ENCODE data around the gene ZNF416. TPM values are rescaled to one million over a fixed set of nuclear protein-coding genes. Genes with fewer than 3 reads are reported as not detected.

Gene ZNF416
- total RNA-seq (2014; rRNA removed; shearing (Covaris generic)): 5.2 and 7.1 TPM in 2 replicates

DNA sequence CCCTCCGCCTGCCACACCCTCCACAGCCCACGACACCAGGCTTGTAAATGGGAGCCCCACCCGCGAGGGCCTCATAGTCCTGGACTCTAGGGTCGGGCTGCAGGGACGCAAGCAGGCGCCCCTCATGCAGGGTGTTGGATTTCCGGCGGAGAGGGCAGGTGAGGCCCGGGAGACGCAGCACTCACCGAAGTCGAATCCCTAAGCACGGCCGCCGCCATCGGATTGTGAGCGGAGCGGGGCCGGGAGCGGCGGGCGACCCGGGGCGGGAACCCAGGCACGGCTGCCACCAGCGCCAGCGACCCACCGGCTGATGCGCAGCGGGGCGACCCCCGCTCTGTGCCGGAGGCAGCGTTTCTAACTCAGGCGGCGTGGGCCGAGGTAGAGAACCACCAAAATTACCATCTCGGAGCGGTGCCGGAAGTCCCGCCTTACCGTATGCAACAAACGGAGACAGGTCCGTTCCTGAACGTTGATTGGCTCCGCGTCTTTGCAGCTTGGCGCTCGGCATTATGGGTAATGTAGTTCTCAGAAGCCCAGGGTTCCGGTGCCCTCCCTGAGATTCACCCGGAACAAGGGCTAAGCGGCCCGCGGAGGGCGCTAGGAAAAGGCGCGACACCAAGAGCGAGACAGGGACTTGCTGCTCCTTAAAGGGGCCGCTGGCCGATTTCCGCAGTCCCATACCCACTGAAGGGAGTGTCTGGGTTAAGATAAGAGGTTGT is at the start of gene ZNF416:
ZNF416 (minus strand) TSS at position 425 of the 719 bp plus-strand sequence; CDS start at position 218, 207 bp downstream.
- H3K27me3 ChIP-seq (ENCODE audit: control insufficient read depth, insufficient read depth, low read length): peaks cover 3% of the 10 kb centered on the region; the same call in 1 of the 2 replicates
- H3K36me3 ChIP-seq (replicated peaks; ENCODE audit: control insufficient read depth, insufficient read depth, low read length): peaks cover 26% of the 10 kb centered on the region
- H3K4me3 ChIP-seq (ENCODE audit: insufficient read depth, low read depth, low read length): peak within 1 kb of the TSS; percentile 88
- DNase-seq: peak; percentile 97

DNA sequence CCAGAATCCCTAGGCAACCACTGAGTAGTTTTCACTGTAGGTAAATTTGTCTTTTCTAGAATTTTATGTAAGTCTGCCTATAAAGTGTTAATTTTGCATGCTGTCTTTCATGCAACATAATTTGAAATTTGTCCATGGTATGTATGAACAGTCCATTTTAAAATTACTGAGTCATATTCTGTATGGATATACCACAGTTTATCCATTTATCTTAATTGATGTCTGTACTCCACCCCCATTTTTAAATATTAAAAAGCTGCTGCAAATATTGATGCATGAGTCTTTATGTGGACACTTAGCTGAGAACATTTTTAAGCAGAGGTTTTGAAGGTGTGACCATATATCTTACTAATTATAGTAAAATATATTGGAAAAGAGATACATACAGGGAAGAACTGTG is 44.4 kb upstream of the ZNF416 start:
- no peaks in the 10 kb centered on the region for H3K27me3 ChIP-seq (ENCODE audit: control insufficient read depth, insufficient read depth, low read length)
- peaks cover 45% of the 10 kb centered on the region for H3K36me3 ChIP-seq (replicated peaks; ENCODE audit: control insufficient read depth, insufficient read depth, low read length)
- no peak for DNase-seq
- no peak overlapping the region for H3K4me3 ChIP-seq (ENCODE audit: insufficient read depth, low read depth, low read length)

GRCh38 chr19:57620673-57621348 is 42.1 kb upstream of the ZNF416 start:
- DNase-seq: no peak
- H3K27me3 ChIP-seq (ENCODE audit: control insufficient read depth, insufficient read depth, low read length): no peaks in the 10 kb centered on the region
- peaks cover 64% of the 10 kb centered on the region for H3K36me3 ChIP-seq (replicated peaks; ENCODE audit: control insufficient read depth, insufficient read depth, low read length)
- no peak overlapping the region for H3K4me3 ChIP-seq (ENCODE audit: insufficient read depth, low read depth, low read length)

DNA sequence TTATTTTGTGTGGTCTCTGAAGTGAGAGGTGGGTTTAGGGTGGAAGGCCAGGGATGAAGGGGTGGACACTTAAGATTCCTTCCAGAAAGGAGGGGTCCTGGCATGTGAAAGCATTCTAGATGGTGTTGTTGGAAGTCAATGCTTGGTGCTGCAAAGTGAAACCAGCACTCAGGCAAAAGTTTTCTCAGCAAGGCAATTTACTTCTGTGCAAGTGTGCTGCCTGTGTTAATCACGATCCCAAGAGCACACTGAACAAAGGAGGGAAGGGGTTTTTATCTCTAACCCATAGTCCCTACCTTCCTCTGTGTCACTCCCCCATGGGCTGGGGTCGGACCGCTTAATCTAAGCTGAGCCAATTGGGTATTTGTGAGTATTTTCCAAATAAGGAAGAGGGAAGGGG is 36.6 kb upstream of the ZNF416 start:
- H3K36me3 ChIP-seq (replicated peaks; ENCODE audit: control insufficient read depth, insufficient read depth, low read length): peaks cover 41% of the 10 kb centered on the region
- no peaks in the 10 kb centered on the region for H3K27me3 ChIP-seq (ENCODE audit: control insufficient read depth, insufficient read depth, low read length)
- peak overlapping the region; percentile 90; the same call in 1 of the 2 replicates for H3K4me3 ChIP-seq (ENCODE audit: insufficient read depth, low read depth, low read length)
- no peak for DNase-seq

GRCh38 chr19:57613941-57614743 is 35.4 kb upstream of the ZNF416 start, which contains the start of gene ZNF134:
TSS of gene ZNF134 (plus strand) at chr19:57614242. CDS start at chr19:57619469, 5,227 bp downstream.
- H3K4me3 ChIP-seq (ENCODE audit: insufficient read depth, low read depth, low read length): peak within 1 kb of the TSS; percentile 90
- peaks cover 29% of the 10 kb centered on the region for H3K36me3 ChIP-seq (replicated peaks; ENCODE audit: control insufficient read depth, insufficient read depth, low read length)
- DNase-seq: peak; percentile 95
- H3K27me3 ChIP-seq (ENCODE audit: control insufficient read depth, insufficient read depth, low read length): no peaks in the 10 kb centered on the region

- no peak for DNase-seq
- peaks cover 10% of the 10 kb centered on the region for H3K36me3 ChIP-seq (replicated peaks; ENCODE audit: control insufficient read depth, insufficient read depth, low read length)
- no peaks in the 10 kb centered on the region for H3K27me3 ChIP-seq (ENCODE audit: control insufficient read depth, insufficient read depth, low read length)
- H3K4me3 ChIP-seq (ENCODE audit: insufficient read depth, low read depth, low read length): no peak overlapping the region
Observed at GRCh38 chr19:57611113-57611512, 32.4 kb upstream of the ZNF416 start.

GRCh38 chr19:57606931-57607330 is 28.2 kb upstream of the ZNF416 start:
- DNase-seq: no peak
- no peaks in the 10 kb centered on the region for H3K27me3 ChIP-seq (ENCODE audit: control insufficient read depth, insufficient read depth, low read length)
- peaks cover 16% of the 10 kb centered on the region for H3K36me3 ChIP-seq (replicated peaks; ENCODE audit: control insufficient read depth, insufficient read depth, low read length)
- H3K4me3 ChIP-seq (ENCODE audit: insufficient read depth, low read depth, low read length): no peak overlapping the region

DNA sequence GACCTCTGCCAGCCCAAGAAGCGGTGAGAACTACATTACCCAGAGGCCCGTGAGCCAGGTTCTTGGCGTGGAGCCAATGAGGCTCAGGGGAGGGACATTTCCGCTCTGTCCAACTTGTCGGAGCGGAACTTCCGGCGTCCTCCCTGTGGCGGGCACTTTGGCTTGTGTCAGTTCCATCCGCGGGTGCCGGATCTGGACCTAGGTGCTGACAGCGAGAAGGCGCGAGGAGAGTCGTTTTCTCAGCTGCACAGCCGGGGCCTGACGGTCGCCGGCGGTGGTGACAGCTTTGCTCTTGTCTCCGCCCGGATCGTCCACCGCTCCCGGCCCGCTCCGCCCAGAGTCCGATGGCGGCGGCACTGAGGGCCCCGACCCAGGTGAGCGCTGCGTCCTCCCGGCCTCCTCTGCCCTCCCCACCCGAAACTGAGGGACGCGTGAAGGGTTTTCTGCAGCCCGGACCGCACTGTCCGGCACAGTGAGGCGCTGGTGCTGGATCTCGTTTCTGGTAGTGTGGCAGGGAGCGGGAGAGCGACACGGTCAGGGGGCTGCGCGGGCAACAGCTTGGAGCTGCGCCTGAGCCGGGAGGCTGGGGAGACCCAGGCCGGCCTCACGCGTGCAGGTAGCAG is 21.2 kb upstream of the ZNF416 start, which contains the start of gene ZNF530:
ZNF530 (plus strand) TSS at position 125 of the 623 bp plus-strand sequence. CDS start 4,461 bp downstream, outside the sequence.
- DNase-seq: peak; percentile 92
- Histone ChIP-seq H3K36me3 (replicated peaks; ENCODE audit: control insufficient read depth, insufficient read depth, low read length) (peaks cover 1% of the 10 kb centered on the region; the same call in 1 of the 2 replicates), H3K4me3 (ENCODE audit: insufficient read depth, low read depth, low read length) (peak within 1 kb of the TSS; percentile 88), H3K27me3 (ENCODE audit: control insufficient read depth, insufficient read depth, low read length) (no peaks in the 10 kb centered on the region)

DNA sequence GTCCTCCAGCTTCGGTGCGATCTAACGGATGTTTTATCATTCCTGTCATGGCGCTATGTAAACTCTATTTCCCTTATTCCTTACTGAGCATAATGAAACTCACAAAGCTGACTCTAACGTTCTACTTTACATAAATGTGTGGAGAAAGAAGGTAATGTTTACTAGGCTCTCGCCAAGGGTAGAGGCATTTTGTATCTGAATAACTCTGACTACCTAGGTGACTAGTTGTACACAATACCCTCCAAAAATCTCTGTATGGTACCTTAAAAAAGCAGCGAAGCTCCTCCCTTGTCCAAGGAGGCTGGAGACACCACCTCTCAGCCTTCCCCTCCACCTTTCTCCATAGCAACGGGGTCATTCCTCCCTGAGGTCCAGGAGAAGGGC is 20.7 kb upstream of the ZNF416 start:
- no peak for DNase-seq
- no peaks in the 10 kb centered on the region for H3K27me3 ChIP-seq (ENCODE audit: control insufficient read depth, insufficient read depth, low read length)
- peak overlapping the region; percentile 88; the same call in 1 of the 2 replicates for H3K4me3 ChIP-seq (ENCODE audit: insufficient read depth, low read depth, low read length)
- peaks cover under 1% of the 10 kb centered on the region; the same call in 1 of the 2 replicates for H3K36me3 ChIP-seq (replicated peaks; ENCODE audit: control insufficient read depth, insufficient read depth, low read length)

GRCh38 chr19:57587529-57587928 is 8.8 kb upstream of the ZNF416 start:
- Histone ChIP-seq H3K27me3 (ENCODE audit: control insufficient read depth, insufficient read depth, low read length) (peaks cover 3% of the 10 kb centered on the region; the same call in 1 of the 2 replicates), H3K4me3 (ENCODE audit: insufficient read depth, low read depth, low read length) (no peak overlapping the region), H3K36me3 (replicated peaks; ENCODE audit: control insufficient read depth, insufficient read depth, low read length) (peaks cover 41% of the 10 kb centered on the region)
- no peak for DNase-seq

DNA sequence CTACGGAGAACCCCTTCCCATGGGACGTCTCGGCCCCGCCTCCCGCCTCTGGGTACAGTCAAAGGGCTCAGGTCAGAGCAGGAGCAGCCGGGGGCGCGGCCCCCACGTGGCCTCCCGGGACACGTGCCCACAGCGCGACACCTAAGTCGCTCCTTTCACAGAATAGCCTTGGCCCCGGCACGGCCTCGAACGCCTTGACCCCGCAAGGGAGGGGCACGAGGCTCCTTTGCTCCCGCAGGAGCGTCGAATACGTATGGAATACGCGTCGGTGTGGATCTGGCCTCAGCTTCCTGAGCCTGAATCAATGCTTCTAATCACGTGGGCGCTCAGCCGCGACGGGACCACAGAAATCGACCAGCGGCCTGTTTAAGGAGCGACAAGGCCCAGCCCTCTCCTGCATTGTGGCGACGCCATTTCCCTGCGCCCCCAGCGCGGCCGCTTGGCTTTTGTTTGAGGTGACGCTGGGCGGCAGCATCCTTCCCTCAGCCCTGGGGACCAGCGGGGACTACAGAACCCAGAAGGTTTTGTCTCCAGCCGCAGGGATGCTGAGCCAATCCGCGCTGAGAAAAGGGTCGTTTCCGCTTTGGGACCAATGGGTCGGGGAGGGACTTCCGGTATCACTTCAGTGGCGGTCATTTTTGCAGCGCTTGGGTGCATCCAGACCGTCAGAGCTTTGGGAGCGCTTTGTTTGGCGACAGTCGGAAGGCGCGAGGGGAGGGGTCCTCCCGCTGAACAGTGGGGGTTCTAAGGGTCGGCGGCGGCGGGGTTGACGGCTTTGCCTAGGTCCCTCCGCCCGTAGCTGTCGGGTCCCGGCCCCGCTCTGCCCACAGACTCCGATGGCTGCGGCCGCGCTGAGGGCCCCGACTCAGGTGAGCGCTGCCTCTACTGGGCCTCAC is 5.1 kb upstream of the ZNF416 start, which contains the start of gene ZIK1:
ZIK1 (plus strand) TSS at position 625 of the 896 bp plus-strand sequence; CDS start at position 837, 212 bp downstream.
- DNase-seq: peak; percentile 98
- Histone ChIP-seq H3K27me3 (ENCODE audit: control insufficient read depth, insufficient read depth, low read length) (peaks cover 3% of the 10 kb centered on the region; the same call in 1 of the 2 replicates), H3K36me3 (replicated peaks; ENCODE audit: control insufficient read depth, insufficient read depth, low read length) (peaks cover 16% of the 10 kb centered on the region), H3K4me3 (ENCODE audit: insufficient read depth, low read depth, low read length) (peak within 1 kb of the TSS; percentile 76)

- DNase-seq: no peak
- peaks cover 3% of the 10 kb centered on the region; the same call in 1 of the 2 replicates for H3K27me3 ChIP-seq (ENCODE audit: control insufficient read depth, insufficient read depth, low read length)
- H3K36me3 ChIP-seq (replicated peaks; ENCODE audit: control insufficient read depth, insufficient read depth, low read length): peaks cover 10% of the 10 kb centered on the region
- peak overlapping the region; percentile 76 for H3K4me3 ChIP-seq (ENCODE audit: insufficient read depth, low read depth, low read length)
Observed at GRCh38 chr19:57583104-57583520, 4.4 kb upstream of the ZNF416 start.

DNA sequence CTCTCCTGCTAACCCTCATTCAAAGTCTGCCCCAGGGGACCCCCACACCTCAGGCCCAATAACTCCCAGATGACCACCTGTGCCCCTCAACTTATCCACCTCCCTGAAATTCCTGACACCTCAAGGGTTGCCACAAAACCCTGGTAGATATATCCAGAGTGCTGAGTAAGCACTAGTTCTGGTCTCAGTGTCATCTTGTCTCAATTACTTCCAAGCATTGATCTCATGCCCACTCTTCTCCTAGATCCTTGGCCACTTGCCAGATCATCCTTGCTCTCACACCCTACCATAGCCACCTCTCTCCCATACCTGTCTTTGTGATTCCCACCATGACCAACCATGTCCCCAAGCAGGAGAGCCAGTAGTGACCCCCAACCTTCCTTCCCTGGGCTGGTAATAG is 2.0 kb downstream of the ZNF416 start:
- Histone ChIP-seq H3K4me3 (ENCODE audit: insufficient read depth, low read depth, low read length) (no peak overlapping the region), H3K27me3 (ENCODE audit: control insufficient read depth, insufficient read depth, low read length) (no peaks in the 10 kb centered on the region), H3K36me3 (replicated peaks; ENCODE audit: control insufficient read depth, insufficient read depth, low read length) (peaks cover 43% of the 10 kb centered on the region)
- DNase-seq: no peak

Data from H7 (cell line).